CD4-positive, CD25-positive, alpha-beta regulatory T cell (primary cell): ENCODE data around the gene RDH12. TPM values are rescaled to one million over a fixed set of nuclear protein-coding genes. Genes with fewer than 3 reads are reported as not detected.

Experiments used
- ATAC-seq, 2 donors: fragments of 150-1000 bp; cut with Tn5 transposase; one replicate each; pipeline ENCODE4 v1.10.0; 2021; ENCODE audit warnings: low read depth in 2 of 2, moderate number of reproducible peaks in 2 of 2, moderate library complexity in 1 of 2
- DNase-seq, 3 donors: peaks; one replicate each; pipeline versions ENCODE4 v3.0.0 to v3.0.0-alpha.2; 2012 to 2022; ENCODE audit warnings: mixed read lengths in 1 of 3
- H3K27ac ChIP-seq: one replicate; pipeline ENCODE4 v1.7.0; 2013; ENCODE audit warnings: mild to moderate bottlenecking, low read length; ENCODE audit not compliant: insufficient read depth, poor library complexity, severe bottlenecking
- H3K27me3 ChIP-seq: one replicate; pipeline ENCODE4 v1.7.0; 2013; ENCODE audit warnings: low read length; ENCODE audit not compliant: control insufficient read depth, insufficient read depth
- H3K36me3 ChIP-seq: one replicate; pipeline ENCODE4 v1.7.0; 2013; ENCODE audit warnings: mild to moderate bottlenecking, low read length, moderate library complexity; ENCODE audit not compliant: control insufficient read depth, insufficient read depth
- H3K4me1 ChIP-seq: 2 replicates; pipeline ENCODE4 v1.7.0; 2013; ENCODE audit warnings: mild to moderate bottlenecking, low read length; ENCODE audit not compliant: insufficient read depth, control insufficient read depth, poor library complexity, severe bottlenecking
- H3K4me3 ChIP-seq: one replicate; pipeline ENCODE4 v1.7.0; 2013; ENCODE audit warnings: low read depth, mild to moderate bottlenecking, low read length, moderate library complexity
- H3K9me3 ChIP-seq, 2 experiments: 1 replicate in 1 of 2; 2 replicates in 1 of 2; pipeline ENCODE4 v1.7.0; 2013; ENCODE audit warnings: low read length in 2 of 2, mild to moderate bottlenecking in 1 of 2, moderate library complexity in 1 of 2; ENCODE audit not compliant: control insufficient read depth in 2 of 2
- H3K27ac Mint-ChIP-seq, 3 donors: one replicate each; pipeline ENCODE4 v1.8.0; 2020 to 2022; ENCODE audit warnings: mild to moderate bottlenecking in 3 of 3, mixed read lengths in 3 of 3, moderate library complexity in 2 of 3
- H3K27me3 Mint-ChIP-seq: one replicate; pipeline ENCODE4 v1.8.0; 2022; ENCODE audit warnings: mild to moderate bottlenecking, mixed read lengths
- H3K36me3 Mint-ChIP-seq: one replicate; pipeline ENCODE4 v1.8.0; 2020; ENCODE audit warnings: mixed read lengths
- H3K4me1 Mint-ChIP-seq, 4 donors: one replicate each; pipeline ENCODE4 v1.8.0; 2020 to 2022; ENCODE audit warnings: mixed read lengths in 4 of 4, mild to moderate bottlenecking in 1 of 4
- H3K4me3 Mint-ChIP-seq, 4 donors: one replicate each; pipeline ENCODE4 v1.8.0; 2020 to 2022; ENCODE audit warnings: mild to moderate bottlenecking in 4 of 4, mixed read lengths in 4 of 4, moderate library complexity in 3 of 4
- H3K9me3 Mint-ChIP-seq, 7 donors: one replicate each; pipeline ENCODE4 v1.8.0; 2020 to 2022; ENCODE audit warnings: mixed read lengths in 7 of 7, mild to moderate bottlenecking in 3 of 7, moderate library complexity in 2 of 7
- polyA plus RNA-seq, 4 donors: library from polyadenylated mRNA; unstranded; fragments of 300-500 nt; fragmentation: Illumina TruSeq; gene quantifications; one replicate each; pipeline ENCODE4 v1.2.3, GENCODE V29; 2021
- total RNA-seq: library from RNA; stranded (reverse); gene quantifications from one replicate; pipeline ENCODE4 v1.2.3, GENCODE V29; 2022

RDH12 gene
- total and polyA plus RNA-seq, 5 donors from 2014 or later, result not detected

DNA sequence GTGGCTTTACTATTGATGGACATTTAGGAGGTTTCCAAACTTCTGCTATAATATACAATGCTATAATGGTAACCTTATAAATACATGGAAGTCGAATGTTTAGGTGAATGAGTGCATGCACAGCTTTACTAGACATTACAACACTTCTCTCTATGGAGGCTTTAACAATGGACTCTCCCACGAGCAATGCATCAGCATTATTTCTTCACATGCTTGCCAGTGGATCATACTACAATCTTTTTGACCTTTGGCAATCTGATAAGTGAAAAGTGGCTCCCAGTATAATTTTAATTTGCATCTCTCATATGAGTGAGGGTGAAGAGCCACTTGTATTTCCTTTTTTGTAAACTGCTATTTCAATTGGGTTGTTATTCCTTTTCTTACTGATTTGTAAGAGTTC, 18.2 kb downstream of the RDH12 start:
- no peak overlapping the region for H3K4me3 Mint-ChIP-seq
- DNase-seq (no peak), ATAC-seq (no peak)
- H3K27me3 Mint-ChIP-seq, result peaks cover 30% of the 10 kb centered on the region
- no peak overlapping the region for H3K4me3 ChIP-seq
- peaks cover 7% of the 10 kb centered on the region for H3K27me3 ChIP-seq
- no peak overlapping the region for H3K27ac ChIP-seq
- no peaks in the 10 kb centered on the region for H3K9me3 Mint-ChIP-seq
- H3K36me3 ChIP-seq, result no peaks in the 10 kb centered on the region
- H3K27ac Mint-ChIP-seq, result peak overlapping the region in 1 of 3 donors; percentile 4
- H3K4me1 ChIP-seq, result peaks cover 4% of the 10 kb centered on the region
- H3K9me3 ChIP-seq, result peaks cover 0 to 3% of the 10 kb centered on the region in 2 experiments
- peaks cover 5 to 20% (median 10%) of the 10 kb centered on the region in 4 donors for H3K4me1 Mint-ChIP-seq
- no peaks in the 10 kb centered on the region for H3K36me3 Mint-ChIP-seq

DNA sequence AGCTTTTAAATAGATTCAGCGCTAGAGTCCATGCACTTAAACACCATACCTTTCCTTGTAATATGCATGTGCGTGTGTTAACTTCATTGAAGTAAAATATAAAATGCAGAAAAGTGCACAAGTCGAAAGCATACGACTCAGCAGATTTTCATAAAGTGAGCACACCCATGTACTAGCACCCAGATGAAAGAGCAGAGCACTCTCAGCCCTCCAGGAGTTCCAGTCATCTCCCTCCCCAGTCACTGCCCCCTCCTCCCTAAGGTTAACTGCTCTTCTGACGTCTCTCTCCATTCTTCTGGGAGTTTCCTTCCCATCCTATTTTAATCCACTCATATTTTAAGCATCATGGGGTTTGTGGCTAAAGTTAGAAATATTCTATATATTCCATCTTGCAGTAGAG, 20.2 kb downstream of the RDH12 start:
- Mint-ChIP-seq H3K9me3 (no peaks in the 10 kb centered on the region), H3K4me3 (no peak overlapping the region), H3K27me3 (peaks cover 34% of the 10 kb centered on the region), H3K4me1 (peaks cover 5 to 20% (median 10%) of the 10 kb centered on the region in 4 donors), H3K27ac (peak overlapping the region in 1 of 3 donors; percentile 53), H3K36me3 (peaks cover 2% of the 10 kb centered on the region)
- peaks cover 0 to 3% of the 10 kb centered on the region in 2 experiments for H3K9me3 ChIP-seq
- peaks cover 7% of the 10 kb centered on the region for H3K27me3 ChIP-seq
- H3K36me3 ChIP-seq, result no peaks in the 10 kb centered on the region
- no peak overlapping the region for H3K27ac ChIP-seq
- no peak for ATAC-seq
- no peak overlapping the region for H3K4me3 ChIP-seq
- H3K4me1 ChIP-seq, result peaks cover 4% of the 10 kb centered on the region
- no peak for DNase-seq

- Histone ChIP-seq H3K4me3 (no peak overlapping the region), H3K36me3 (no peaks in the 10 kb centered on the region), H3K27me3 (peaks cover 7% of the 10 kb centered on the region), H3K9me3 (peaks cover 0 to 3% of the 10 kb centered on the region in 2 experiments), H3K27ac (no peak overlapping the region), H3K4me1 (peaks cover 4% of the 10 kb centered on the region)
- H3K36me3 Mint-ChIP-seq, result peaks cover 2% of the 10 kb centered on the region
- peaks cover 5 to 20% (median 10%) of the 10 kb centered on the region in 4 donors for H3K4me1 Mint-ChIP-seq
- H3K27me3 Mint-ChIP-seq, result peaks cover 36% of the 10 kb centered on the region
- no peaks in the 10 kb centered on the region for H3K9me3 Mint-ChIP-seq
- H3K27ac Mint-ChIP-seq, result peak overlapping the region in 1 of 3 donors; percentile 53
- ATAC-seq, result no peak
- no peak overlapping the region for H3K4me3 Mint-ChIP-seq
- DNase-seq, result no peak
These were observed 20.6 kb downstream of the RDH12 start for GRCh38 chr14:67722293-67722692.

- Mint-ChIP-seq H3K4me3 (no peak overlapping the region), H3K27ac (no peak overlapping the region), H3K36me3 (peaks cover 2% of the 10 kb centered on the region), H3K27me3 (peaks cover 39% of the 10 kb centered on the region), H3K4me1 (peaks cover 2 to 16% (median 8%) of the 10 kb centered on the region in 4 donors), H3K9me3 (no peaks in the 10 kb centered on the region)
- no peak overlapping the region for H3K27ac ChIP-seq
- H3K27me3 ChIP-seq, result peaks cover 7% of the 10 kb centered on the region
- no peaks in the 10 kb centered on the region for H3K36me3 ChIP-seq
- no peaks in the 10 kb centered on the region for H3K4me1 ChIP-seq
- H3K4me3 ChIP-seq, result no peak overlapping the region
- ATAC-seq (no peak), DNase-seq (no peak)
- peaks cover 0 to 3% of the 10 kb centered on the region in 2 experiments for H3K9me3 ChIP-seq
These were observed 23.5 kb downstream of the RDH12 start for GRCh38 chr14:67725171-67725570.

GRCh38 chr14:67727361-67727760, 25.7 kb downstream of the RDH12 start:
- Histone ChIP-seq H3K27ac (no peak overlapping the region), H3K27me3 (peaks cover 7% of the 10 kb centered on the region), H3K4me1 (no peaks in the 10 kb centered on the region), H3K9me3 (peaks cover 0 to 3% of the 10 kb centered on the region in 2 experiments), H3K36me3 (no peaks in the 10 kb centered on the region), H3K4me3 (no peak overlapping the region)
- Mint-ChIP-seq H3K4me3 (peak overlapping the region in 1 of 4 donors; percentile 48), H3K27me3 (peaks cover 33% of the 10 kb centered on the region), H3K4me1 (peaks cover 0 to 6% (median 2%) of the 10 kb centered on the region in 4 donors), H3K9me3 (no peaks in the 10 kb centered on the region), H3K27ac (no peak overlapping the region), H3K36me3 (peaks cover 2% of the 10 kb centered on the region)
- ATAC-seq (no peak), DNase-seq (no peak)

DNA sequence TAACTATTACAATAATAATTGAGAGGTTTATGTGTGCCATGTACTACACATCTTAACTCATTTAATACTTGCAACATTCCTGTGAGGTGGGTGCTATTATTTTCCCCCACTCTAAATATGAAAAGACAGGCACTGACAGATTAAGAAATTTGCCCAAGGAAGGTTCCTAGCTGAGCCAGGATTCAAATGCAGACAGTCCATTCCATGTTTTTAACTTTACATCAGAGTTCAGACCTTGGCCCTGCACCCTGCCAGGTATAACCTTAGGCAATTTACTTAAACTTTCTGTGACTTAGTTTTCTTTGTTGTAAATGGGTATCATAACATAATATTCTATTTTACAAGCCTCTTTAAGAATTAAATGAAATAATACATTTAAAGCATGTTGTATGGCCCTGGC, 26.6 kb downstream of the RDH12 start:
- ATAC-seq, result no peak
- Mint-ChIP-seq H3K27me3 (peaks cover 24% of the 10 kb centered on the region), H3K36me3 (peaks cover 2% of the 10 kb centered on the region), H3K27ac (no peak overlapping the region), H3K4me3 (no peak overlapping the region), H3K9me3 (no peaks in the 10 kb centered on the region), H3K4me1 (no peaks in the 10 kb centered on the region)
- DNase-seq, result no peak
- Histone ChIP-seq H3K27ac (no peak overlapping the region), H3K4me1 (no peaks in the 10 kb centered on the region), H3K9me3 (peaks cover 0 to 3% of the 10 kb centered on the region in 2 experiments), H3K36me3 (no peaks in the 10 kb centered on the region), H3K4me3 (no peak overlapping the region), H3K27me3 (peaks cover 7% of the 10 kb centered on the region)

DNA sequence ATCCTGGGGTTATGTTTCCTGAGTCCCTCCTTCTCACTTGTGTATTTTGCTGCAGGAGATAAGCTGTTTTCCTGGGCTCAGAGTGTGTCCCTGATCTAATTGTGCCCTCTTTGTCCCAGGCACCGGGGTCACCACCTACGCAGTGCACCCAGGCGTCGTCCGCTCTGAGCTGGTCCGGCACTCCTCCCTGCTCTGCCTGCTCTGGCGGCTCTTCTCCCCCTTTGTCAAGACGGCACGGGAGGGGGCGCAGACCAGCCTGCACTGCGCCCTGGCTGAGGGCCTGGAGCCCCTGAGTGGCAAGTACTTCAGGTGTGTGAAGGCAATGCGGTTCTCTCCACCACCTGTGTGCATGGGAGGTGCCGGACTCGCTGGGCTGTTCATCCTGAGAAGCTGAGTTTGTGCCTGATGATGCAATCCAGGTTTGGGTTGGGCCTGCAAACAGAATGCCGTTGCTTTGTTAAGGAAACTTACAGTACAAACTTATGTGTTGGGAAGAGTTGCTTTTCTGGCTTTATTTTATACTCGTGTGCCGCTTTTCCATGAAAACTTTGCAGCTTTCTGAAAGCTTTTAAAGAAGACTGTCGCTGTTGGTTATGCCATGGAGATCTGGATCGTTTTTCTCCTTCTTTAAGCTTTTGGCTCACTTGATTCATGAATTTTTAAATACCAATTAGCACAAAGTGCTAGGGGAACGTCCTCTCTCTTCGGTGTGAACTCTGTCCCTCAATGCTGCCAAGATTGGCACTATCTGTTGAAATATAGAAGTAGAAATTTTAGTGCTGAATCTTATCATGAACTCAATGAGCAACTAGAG, 27.6 kb downstream of the RDH12 start:
- no peaks in the 10 kb centered on the region for H3K4me1 ChIP-seq
- Mint-ChIP-seq H3K27me3 (peaks cover 16% of the 10 kb centered on the region), H3K36me3 (peaks cover 2% of the 10 kb centered on the region), H3K9me3 (no peaks in the 10 kb centered on the region), H3K4me1 (no peaks in the 10 kb centered on the region), H3K27ac (no peak overlapping the region), H3K4me3 (peak overlapping the region in 2 of 4 donors; percentile 5 to 13)
- no peak overlapping the region for H3K4me3 ChIP-seq
- H3K36me3 ChIP-seq, result no peaks in the 10 kb centered on the region
- DNase-seq (no peak), ATAC-seq (no peak)
- H3K9me3 ChIP-seq, result no peaks in the 10 kb centered on the region
- no peak overlapping the region for H3K27ac ChIP-seq
- peaks cover 3% of the 10 kb centered on the region for H3K27me3 ChIP-seq

- Histone ChIP-seq H3K4me3 (no peak overlapping the region), H3K27me3 (no peaks in the 10 kb centered on the region), H3K9me3 (no peaks in the 10 kb centered on the region), H3K27ac (no peak overlapping the region), H3K36me3 (no peaks in the 10 kb centered on the region), H3K4me1 (no peaks in the 10 kb centered on the region)
- Mint-ChIP-seq H3K36me3 (no peaks in the 10 kb centered on the region), H3K27me3 (no peaks in the 10 kb centered on the region), H3K9me3 (no peaks in the 10 kb centered on the region), H3K27ac (no peak overlapping the region), H3K4me1 (no peaks in the 10 kb centered on the region), H3K4me3 (no peak overlapping the region)
- ATAC-seq, result no peak
- DNase-seq, result no peak
These were observed 31.9 kb downstream of the RDH12 start for GRCh38 chr14:67733616-67734015.
